ENCODE measurements around the gene SPEN. TPM values are rescaled to one million over a fixed set of nuclear protein-coding genes. Genes with fewer than 3 reads are reported as not detected.

The SPEN gene
- total RNA-seq, 1 experiment from 2014 or later, result 46.4 TPM

GRCh38 chr1:15852036-15852827, 4.7 kb downstream of the SPEN start:
- no peak for TF ChIP-seq CTCF (IDR thresholded peaks at IDR 0.05; ENCODE audit: insufficient read depth in 1 of 2, low read depth in 1 of 2, low read length in 1 of 2, severe bottlenecking in 1 of 2, unreplicated experiment in 1 of 2)
- H3K9me3 ChIP-seq, result no peaks in the 10 kb centered on the region
- H3K4me1 Mint-ChIP-seq (ENCODE audit: low read depth, unreplicated experiment), result no peaks in the 10 kb centered on the region
- CTCF ChIA-PET, result no interaction called here
- no peaks in the 10 kb centered on the region for H3K9me3 Mint-ChIP-seq (ENCODE audit: unreplicated experiment)
- POLR2A ChIA-PET, result no interaction called here
- BruUV-seq (replicated peaks), result no TSS peak
- H3K27me3 Mint-ChIP-seq (ENCODE audit: insufficient read depth, unreplicated experiment), result no peaks in the 10 kb centered on the region
- intact Hi-C loops (cut with micrococcal nuclease; ENCODE audit: unreplicated experiment), result no loop called here
- peaks cover 28% of the 10 kb centered on the region for H3K36me3 Mint-ChIP-seq (ENCODE audit: insufficient read depth, unreplicated experiment)
- H3K4me3 Mint-ChIP-seq (ENCODE audit: unreplicated experiment), result no peak overlapping the region
- H3K4me1 ChIP-seq, result peaks cover 14% of the 10 kb centered on the region
- H3K27me3 ChIP-seq (replicated peaks; ENCODE audit: control insufficient read depth, insufficient read depth, low read length), result no peaks in the 10 kb centered on the region
- no peak for DNase-seq
- H3K27ac Mint-ChIP-seq (ENCODE audit: unreplicated experiment), result no peak overlapping the region
- H3K4me3 ChIP-seq (ENCODE audit: low read depth, low read length), result no peak overlapping the region
- H3K36me3 ChIP-seq (ENCODE audit: control insufficient read depth, insufficient read depth, low read length), result no peaks in the 10 kb centered on the region

- no TSS peak for BruUV-seq (replicated peaks)
- Histone ChIP-seq H3K4me3 (ENCODE audit: low read depth, low read length) (no peak overlapping the region), H3K4me1 (peaks cover 14% of the 10 kb centered on the region), H3K36me3 (ENCODE audit: control insufficient read depth, insufficient read depth, low read length) (no peaks in the 10 kb centered on the region), H3K9me3 (no peaks in the 10 kb centered on the region), H3K27me3 (replicated peaks; ENCODE audit: control insufficient read depth, insufficient read depth, low read length) (no peaks in the 10 kb centered on the region)
- Mint-ChIP-seq H3K4me3 (ENCODE audit: unreplicated experiment) (no peak overlapping the region), H3K9me3 (ENCODE audit: unreplicated experiment) (no peaks in the 10 kb centered on the region), H3K4me1 (ENCODE audit: low read depth, unreplicated experiment) (no peaks in the 10 kb centered on the region), H3K27ac (ENCODE audit: unreplicated experiment) (no peak overlapping the region), H3K27me3 (ENCODE audit: insufficient read depth, unreplicated experiment) (no peaks in the 10 kb centered on the region), H3K36me3 (ENCODE audit: insufficient read depth, unreplicated experiment) (peaks cover 24% of the 10 kb centered on the region)
- ChIA-PET POLR2A (no interaction called here), CTCF (no interaction called here)
- DNase-seq, result no peak
- TF ChIP-seq CTCF (IDR thresholded peaks at IDR 0.05; ENCODE audit: insufficient read depth in 1 of 2, low read depth in 1 of 2, low read length in 1 of 2, severe bottlenecking in 1 of 2, unreplicated experiment in 1 of 2), result no peak
- intact Hi-C loops (cut with micrococcal nuclease; ENCODE audit: unreplicated experiment), result no loop called here
These were observed 5.4 kb downstream of the SPEN start for GRCh38 chr1:15852828-15853302.

GRCh38 chr1:15856888-15857287, 9.4 kb downstream of the SPEN start:
- Histone ChIP-seq H3K27me3 (replicated peaks; ENCODE audit: control insufficient read depth, insufficient read depth, low read length) (no peaks in the 10 kb centered on the region), H3K4me1 (no peaks in the 10 kb centered on the region), H3K9me3 (no peaks in the 10 kb centered on the region), H3K4me3 (ENCODE audit: low read depth, low read length) (no peak overlapping the region), H3K36me3 (ENCODE audit: control insufficient read depth, insufficient read depth, low read length) (no peaks in the 10 kb centered on the region)
- TF ChIP-seq CTCF (IDR thresholded peaks at IDR 0.05; ENCODE audit: insufficient read depth in 1 of 2, low read depth in 1 of 2, low read length in 1 of 2, severe bottlenecking in 1 of 2, unreplicated experiment in 1 of 2), result no peak
- Mint-ChIP-seq H3K4me3 (ENCODE audit: unreplicated experiment) (no peak overlapping the region), H3K4me1 (ENCODE audit: low read depth, unreplicated experiment) (peaks cover 7% of the 10 kb centered on the region), H3K36me3 (ENCODE audit: insufficient read depth, unreplicated experiment) (peaks cover 14% of the 10 kb centered on the region), H3K27me3 (ENCODE audit: insufficient read depth, unreplicated experiment) (no peaks in the 10 kb centered on the region), H3K9me3 (ENCODE audit: unreplicated experiment) (no peaks in the 10 kb centered on the region), H3K27ac (ENCODE audit: unreplicated experiment) (no peak overlapping the region)
- CTCF ChIA-PET, result no interaction called here
- POLR2A ChIA-PET, result no interaction called here
- intact Hi-C loops (cut with micrococcal nuclease; ENCODE audit: unreplicated experiment), result no loop called here
- no peak for DNase-seq
- BruUV-seq (replicated peaks), result no TSS peak
